Activated naive CD4-positive, alpha-beta T cell treated with anti-CD3 and anti-CD28 coated beads for 36 hours (primary cell): Measurements from ENCODE around the gene PAK3. TPM values are rescaled to one million over a fixed set of nuclear protein-coding genes. Genes with fewer than 3 reads are reported as not detected.

Experiments
- total RNA-seq, 2 experiments: library from RNA; stranded (reverse); gene quantifications; one replicate each; pipeline ENCODE4 v1.2.3, GENCODE V29; 2021

Gene PAK3
- total RNA-seq, 2 experiments from 2014 or later = 0.55 to 0.64 TPM

Other genes with a start within 250 kb of the PAK3 start
- gene CAPN6, start 174.3 kb downstream of the PAK3 start, total RNA-seq = not detected